Measurements from ENCODE around the gene ALKBH1.

DNA sequence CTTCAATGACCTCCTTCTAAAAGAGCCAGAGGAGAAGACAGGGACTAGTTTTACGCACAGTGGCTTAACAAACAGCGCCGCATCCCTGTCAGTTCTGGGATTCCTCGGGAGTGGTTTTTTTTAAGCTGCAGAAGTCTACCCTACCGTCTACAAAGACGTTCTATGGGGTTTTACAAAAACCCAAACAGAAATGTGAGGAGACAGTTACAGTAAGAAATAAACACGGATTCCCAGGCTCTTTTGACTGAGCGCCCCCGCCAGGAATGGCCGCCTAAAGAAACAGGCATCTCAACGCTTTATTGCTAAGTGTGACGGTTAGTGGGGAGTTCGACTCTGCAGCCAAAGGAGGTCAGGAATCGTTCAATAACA, 484 bp downstream of the ALKBH1 start:
- TF ChIP-seq CTCF (IDR thresholded peaks at IDR 0.05) (peak in 1 of 7 experiments; percentile 13), POLR2A (IDR thresholded peaks at IDR 0.05) (no peak)
